H9 (cell line): Measurements from ENCODE around the gene CRY1. TPM values are rescaled to one million over a fixed set of nuclear protein-coding genes. Genes with fewer than 3 reads are reported as not detected.

Experiments used
- DNase-seq: peaks from one replicate; pipeline ENCODE4 v3.0.0-alpha.2; 2017
- H2AFZ ChIP-seq: one replicate; pipeline ENCODE4 v1.6.1; 2013; ENCODE audit warnings: mild to moderate bottlenecking, low read length, control low read depth, moderate library complexity
- H2AK5ac ChIP-seq: 2 replicates; pipeline ENCODE4 v1.6.1; 2013; ENCODE audit warnings: low read length, control low read depth, mixed read lengths; ENCODE audit not compliant: insufficient read length
- H2BK120ac ChIP-seq: one replicate; pipeline ENCODE4 v1.6.1; 2013; ENCODE audit warnings: low read depth, mild to moderate bottlenecking, low read length, control low read depth, inconsistent platforms; ENCODE audit not compliant: poor library complexity, severe bottlenecking
- H2BK12ac ChIP-seq: 2 replicates; pipeline ENCODE4 v1.6.1; 2013; ENCODE audit warnings: low read length, control low read depth, mixed read lengths, low read depth; ENCODE audit not compliant: insufficient read length
- H2BK15ac ChIP-seq: 2 replicates; pipeline ENCODE4 v1.6.1; 2013; ENCODE audit warnings: low read depth, low read length, control low read depth
- H2BK20ac ChIP-seq: one replicate; pipeline ENCODE4 v1.6.1; 2013; ENCODE audit warnings: low read depth, mild to moderate bottlenecking, low read length, control low read depth, inconsistent platforms; ENCODE audit not compliant: poor library complexity, severe bottlenecking
- H2BK5ac ChIP-seq: 2 replicates; pipeline ENCODE4 v1.6.1; 2013; ENCODE audit warnings: low read length, control low read depth, mixed read lengths; ENCODE audit not compliant: insufficient read length
- H3K14ac ChIP-seq: 2 replicates; pipeline ENCODE4 v1.6.1; 2013; ENCODE audit warnings: low read length, control low read depth; ENCODE audit not compliant: insufficient read depth
- H3K18ac ChIP-seq: 2 replicates; pipeline ENCODE4 v1.6.1; 2013; ENCODE audit warnings: low read depth, mild to moderate bottlenecking, mixed read lengths, low read length, control low read depth; ENCODE audit not compliant: insufficient read length
- H3K23ac ChIP-seq: 2 replicates; pipeline ENCODE4 v1.6.1; 2013; ENCODE audit warnings: low read length, control low read depth, mixed read lengths, low read depth; ENCODE audit not compliant: insufficient read length
- H3K23me2 ChIP-seq: 2 replicates; pipeline ENCODE4 v1.6.1; 2013; ENCODE audit warnings: low read depth, mild to moderate bottlenecking, mixed read lengths, low read length, control low read depth; ENCODE audit not compliant: insufficient read length, poor library complexity, severe bottlenecking
- H3K27ac ChIP-seq: 2 replicates; pipeline ENCODE4 v1.5.1; 2013; ENCODE audit warnings: low read length, control low read depth, mixed read lengths, low read depth; ENCODE audit not compliant: insufficient read length
- H3K27me3 ChIP-seq: 2 replicates; pipeline ENCODE4 v1.6.1; 2013; ENCODE audit warnings: low read length, control low read depth, inconsistent platforms; ENCODE audit not compliant: insufficient read depth
- H3K4ac ChIP-seq: 2 replicates; pipeline ENCODE4 v1.6.1; 2013; ENCODE audit warnings: low read depth, mild to moderate bottlenecking, control low read depth, inconsistent platforms, low read length, moderate library complexity
- H3K4me1 ChIP-seq: 2 replicates; pipeline ENCODE4 v1.6.1; 2013; ENCODE audit warnings: low read length, control low read depth, inconsistent platforms; ENCODE audit not compliant: insufficient read depth
- H3K4me2 ChIP-seq: 2 replicates; pipeline ENCODE4 v1.6.1; 2013; ENCODE audit warnings: low read length, control low read depth, mixed read lengths; ENCODE audit not compliant: insufficient read length, insufficient read depth
- H3K56ac ChIP-seq: 2 replicates; pipeline ENCODE4 v1.6.1; 2013; ENCODE audit warnings: low read depth, mild to moderate bottlenecking, mixed read lengths, low read length, control low read depth; ENCODE audit not compliant: insufficient read length
- H3K79me1 ChIP-seq: 2 replicates; pipeline ENCODE4 v1.6.1; 2013; ENCODE audit warnings: low read depth, mild to moderate bottlenecking, moderate library complexity, low read length, control low read depth, inconsistent platforms; ENCODE audit not compliant: insufficient read depth, poor library complexity, severe bottlenecking
- H3K79me2 ChIP-seq: 2 replicates; pipeline ENCODE4 v1.6.1; 2013; ENCODE audit warnings: low read length, control low read depth, inconsistent platforms; ENCODE audit not compliant: insufficient read depth
- H3K9ac ChIP-seq: 2 replicates; pipeline ENCODE4 v1.6.1; 2013; ENCODE audit warnings: low read length, control low read depth, mixed read lengths; ENCODE audit not compliant: insufficient read length; ENCODE audit errors: extremely low read depth
- H3K9me3 ChIP-seq: one replicate; pipeline ENCODE4 v1.6.1; 2013; ENCODE audit warnings: low read depth, low read length, inconsistent platforms; ENCODE audit not compliant: control insufficient read depth
- H3T11ph ChIP-seq: one replicate; pipeline ENCODE4 v1.6.1; 2013; ENCODE audit warnings: mild to moderate bottlenecking, low read length, control low read depth, inconsistent platforms
- H4K20me1 ChIP-seq: one replicate; pipeline ENCODE4 v1.6.1; 2013; ENCODE audit not compliant: control insufficient read depth, insufficient read length, insufficient read depth
- H4K5ac ChIP-seq: 2 replicates; pipeline ENCODE4 v1.6.1; 2013; ENCODE audit warnings: low read depth, mild to moderate bottlenecking, mixed read lengths, low read length, control low read depth; ENCODE audit not compliant: insufficient read length
- H4K8ac ChIP-seq: replicated peaks from 2 replicates; pipeline ENCODE4 v1.6.1; 2013; ENCODE audit warnings: low read length, control low read depth, mixed read lengths, low read depth; ENCODE audit not compliant: insufficient read length
- H4K91ac ChIP-seq: 2 replicates; pipeline ENCODE4 v1.6.1; 2013; ENCODE audit warnings: low read depth, mild to moderate bottlenecking, moderate library complexity, mixed read lengths, low read length, control low read depth; ENCODE audit not compliant: insufficient read length
- H3K27ac Mint-ChIP-seq, 3 experiments: 2 replicates in 2 of 3; 3 replicates in 1 of 3; pipeline ENCODE4 v1.8.0; 2020 to 2021; ENCODE audit warnings: mixed read lengths in 3 of 3, mild to moderate bottlenecking in 1 of 3, moderate library complexity in 1 of 3
- H3K27me3 Mint-ChIP-seq: 2 replicates; pipeline ENCODE4 v1.8.0; 2021; ENCODE audit warnings: low read depth, mild to moderate bottlenecking, moderate library complexity, mixed read lengths
- H3K36me3 Mint-ChIP-seq, 3 experiments: 2 replicates in 2 of 3; 3 replicates in 1 of 3; pipeline ENCODE4 v1.8.0; 2020 to 2021; ENCODE audit warnings: low read depth in 3 of 3, mixed read lengths in 3 of 3; ENCODE audit not compliant: insufficient read depth in 1 of 3
- H3K4me1 Mint-ChIP-seq, 2 experiments: 2 replicates each; pipeline ENCODE4 v1.8.0; 2020; ENCODE audit warnings: mixed read lengths in 2 of 2
- H3K4me3 Mint-ChIP-seq, 2 experiments: 2 replicates in 1 of 2; 3 replicates in 1 of 2; pipeline ENCODE4 v1.8.0; 2020 to 2021; ENCODE audit warnings: mild to moderate bottlenecking in 2 of 2, mixed read lengths in 2 of 2, moderate library complexity in 1 of 2
- H3K9me3 Mint-ChIP-seq, 2 experiments: 2 replicates in 1 of 2; 3 replicates in 1 of 2; pipeline ENCODE4 v1.8.0; 2020; ENCODE audit warnings: mild to moderate bottlenecking in 2 of 2, mixed read lengths in 2 of 2, moderate library complexity in 1 of 2
- WGBS: extraction: QIAGEN DNeasy Blood & Tissue Kit; methylation state at CpG from one replicate; pipeline ENCODE4 v1.1.7; 2013; ENCODE audit warnings: missing lambda C conversion rate, low lambda C conversion rate, mixed read lengths; ENCODE audit not compliant: insufficient read length; ENCODE audit errors: extremely low coverage; 5-methylcytosine and 5-hydroxymethylcytosine counted together
- total RNA-seq: library from RNA; stranded (reverse); gene quantifications from 2 replicates; pipeline ENCODE4 v1.2.1, GENCODE V29; 2021
- TF ChIP-seq, protein P1 (sequence below): fragments of 200-600 bp; sonication (generic); conservative IDR thresholded peaks from 3 replicates; pipeline ENCODE4 v1.8.0; 2021; ENCODE audit warnings: antibody characterized with exemption, mild to moderate bottlenecking

Gene CRY1
- total RNA-seq, 1 experiment from 2014 or later: 23.5 TPM

- no peak overlapping the region for H2AK5ac ChIP-seq
- no peak overlapping the region for H4K8ac ChIP-seq
- no peak overlapping the region for H2BK20ac ChIP-seq
- H4K91ac ChIP-seq: no peak overlapping the region
- no peak overlapping the region for H3K18ac ChIP-seq
- H3K23me2 ChIP-seq: no peaks in the 10 kb centered on the region
- no peaks in the 10 kb centered on the region; a peak in 1 of 5 replicates for H3K9me3 Mint-ChIP-seq
- TF ChIP-seq, protein P1, sequence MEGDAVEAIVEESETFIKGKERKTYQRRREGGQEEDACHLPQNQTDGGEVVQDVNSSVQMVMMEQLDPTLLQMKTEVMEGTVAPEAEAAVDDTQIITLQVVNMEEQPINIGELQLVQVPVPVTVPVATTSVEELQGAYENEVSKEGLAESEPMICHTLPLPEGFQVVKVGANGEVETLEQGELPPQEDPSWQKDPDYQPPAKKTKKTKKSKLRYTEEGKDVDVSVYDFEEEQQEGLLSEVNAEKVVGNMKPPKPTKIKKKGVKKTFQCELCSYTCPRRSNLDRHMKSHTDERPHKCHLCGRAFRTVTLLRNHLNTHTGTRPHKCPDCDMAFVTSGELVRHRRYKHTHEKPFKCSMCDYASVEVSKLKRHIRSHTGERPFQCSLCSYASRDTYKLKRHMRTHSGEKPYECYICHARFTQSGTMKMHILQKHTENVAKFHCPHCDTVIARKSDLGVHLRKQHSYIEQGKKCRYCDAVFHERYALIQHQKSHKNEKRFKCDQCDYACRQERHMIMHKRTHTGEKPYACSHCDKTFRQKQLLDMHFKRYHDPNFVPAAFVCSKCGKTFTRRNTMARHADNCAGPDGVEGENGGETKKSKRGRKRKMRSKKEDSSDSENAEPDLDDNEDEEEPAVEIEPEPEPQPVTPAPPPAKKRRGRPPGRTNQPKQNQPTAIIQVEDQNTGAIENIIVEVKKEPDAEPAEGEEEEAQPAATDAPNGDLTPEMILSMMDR: no peak
- no peak overlapping the region for H3K23ac ChIP-seq
- WGBS: no CpG with 5 or more reads among the region's 2 CpGs
- peaks cover 2% of the 10 kb centered on the region for H3K79me2 ChIP-seq
- H2BK5ac ChIP-seq: no peak overlapping the region
- H3K4me3 Mint-ChIP-seq: no peak overlapping the region
- H3K4ac ChIP-seq: no peak overlapping the region
- H3K27me3 Mint-ChIP-seq: no peaks in the 10 kb centered on the region
- no peak overlapping the region for H4K5ac ChIP-seq
- H2BK120ac ChIP-seq: no peak overlapping the region
- H3T11ph ChIP-seq: no peak overlapping the region
- H2BK15ac ChIP-seq: no peak overlapping the region
- peaks cover 7 to 18% (median 10%) of the 10 kb centered on the region in 3 experiments for H3K36me3 Mint-ChIP-seq
- H3K9ac ChIP-seq: no peak overlapping the region
- no peaks in the 10 kb centered on the region for H3K4me1 ChIP-seq
- no peak overlapping the region for H2BK12ac ChIP-seq
- H4K20me1 ChIP-seq: no peaks in the 10 kb centered on the region
- H3K27ac ChIP-seq: no peak overlapping the region
- H2AFZ ChIP-seq: no peak overlapping the region
- no peak for DNase-seq
- no peaks in the 10 kb centered on the region for H3K27me3 ChIP-seq
- 0 out of 4 replicates have a peak, but pooled peaks cover 0 to 2% of the 10 kb centered on the region in 2 experiments for H3K4me1 Mint-ChIP-seq
- no peak overlapping the region for H3K4me2 ChIP-seq
- no peak overlapping the region for H3K27ac Mint-ChIP-seq
- H3K56ac ChIP-seq: no peak overlapping the region
- H3K9me3 ChIP-seq: no peaks in the 10 kb centered on the region
- no peak overlapping the region for H3K14ac ChIP-seq
- H3K79me1 ChIP-seq: no peaks in the 10 kb centered on the region
Measured at GRCh38 chr12:107035733-107036132, 57.6 kb downstream of the CRY1 start.
